GM18868 (cell line): ENCODE results near the gene C12orf42.
A peak's percentile ranks its signal among the peaks of the same experiment; 100 is the strongest.

Experiments used
- ATAC-seq: cut with Tn5 transposase; IDR thresholded peaks from one replicate; pipeline ENCODE4 v1.9.1; 2021; ENCODE audit warnings: mild to moderate bottlenecking, moderate library complexity; ENCODE audit not compliant: unreplicated experiment

Gene C12orf42

DNA sequence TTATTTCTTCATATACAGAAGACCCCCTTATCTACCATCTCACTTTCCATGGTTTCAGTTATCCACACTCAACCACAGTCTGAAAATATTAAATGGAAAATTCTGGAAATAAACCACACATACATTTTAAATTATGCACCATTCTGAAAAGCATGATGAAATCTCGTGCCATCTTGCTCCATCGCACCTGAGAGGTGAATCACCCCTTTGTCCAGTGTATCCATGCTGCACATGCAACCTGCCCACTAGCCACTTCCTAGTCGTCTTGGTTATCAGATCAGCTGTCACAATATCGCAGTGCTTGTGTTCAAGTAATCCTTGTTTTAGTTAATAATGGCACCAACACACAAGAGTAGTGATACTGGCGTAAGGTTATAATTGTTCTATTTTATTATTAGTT is 145.7 kb downstream of the C12orf42 start:
- no peak for ATAC-seq

DNA sequence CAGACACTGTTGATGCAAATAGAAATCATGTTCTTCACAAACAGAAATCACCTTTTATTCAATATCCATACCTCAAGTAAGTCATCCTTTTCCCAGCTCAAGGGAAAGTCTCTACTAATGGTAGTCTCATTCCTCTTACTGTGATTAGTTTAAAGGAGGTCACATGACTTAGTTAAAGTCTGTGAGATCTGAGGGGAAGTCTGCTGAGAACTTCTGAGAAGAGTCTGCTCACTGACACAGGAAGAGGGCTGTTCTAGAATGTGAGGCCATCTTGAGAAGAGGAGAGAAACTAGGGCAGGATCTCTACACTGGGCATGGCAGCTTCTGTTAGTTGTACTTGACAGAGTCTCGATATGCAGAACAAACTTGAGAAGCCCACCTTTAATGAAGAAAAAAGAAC is 146.8 kb downstream of the C12orf42 start:
- ATAC-seq = no peak

DNA sequence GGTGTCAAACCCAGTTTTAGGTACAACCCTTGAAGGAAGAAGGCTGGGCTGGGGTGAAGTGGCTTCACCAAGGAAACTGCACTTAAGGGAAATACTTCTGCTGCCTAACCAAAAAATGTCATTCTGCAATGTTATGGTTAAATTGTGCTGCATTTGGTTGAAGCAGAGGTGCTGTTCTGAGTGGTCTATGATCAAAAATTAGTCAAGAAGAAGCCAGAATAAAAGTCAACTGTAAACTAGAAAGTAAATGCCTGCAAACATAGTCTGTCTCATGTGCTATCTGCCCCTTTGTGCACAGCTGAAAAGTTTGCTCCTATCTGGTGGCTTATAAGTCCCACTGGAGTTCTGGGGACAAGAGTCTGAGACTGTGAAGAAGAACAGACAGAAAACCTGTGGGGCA is 158.8 kb downstream of the C12orf42 start:
- ATAC-seq = no peak

DNA sequence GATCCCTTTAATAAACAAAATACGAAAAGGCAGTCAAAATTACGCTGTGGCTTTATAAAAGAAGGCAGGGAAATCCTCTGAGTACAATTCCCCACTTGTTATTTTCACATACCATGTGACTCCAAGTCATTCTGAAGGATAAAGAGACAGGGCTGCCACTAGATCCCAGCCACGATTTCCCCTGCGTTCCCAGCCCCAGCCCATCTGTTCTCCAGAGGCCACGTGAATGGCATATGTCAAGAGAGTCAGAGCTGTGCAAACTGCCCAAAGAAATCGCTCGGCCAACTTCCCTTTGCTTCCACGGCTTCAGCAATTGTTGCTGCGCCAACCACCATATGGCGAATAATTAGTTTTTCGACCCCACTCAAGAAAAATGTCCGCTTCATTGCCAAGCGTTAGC is 161.3 kb downstream of the C12orf42 start:
- ATAC-seq = no peak

DNA sequence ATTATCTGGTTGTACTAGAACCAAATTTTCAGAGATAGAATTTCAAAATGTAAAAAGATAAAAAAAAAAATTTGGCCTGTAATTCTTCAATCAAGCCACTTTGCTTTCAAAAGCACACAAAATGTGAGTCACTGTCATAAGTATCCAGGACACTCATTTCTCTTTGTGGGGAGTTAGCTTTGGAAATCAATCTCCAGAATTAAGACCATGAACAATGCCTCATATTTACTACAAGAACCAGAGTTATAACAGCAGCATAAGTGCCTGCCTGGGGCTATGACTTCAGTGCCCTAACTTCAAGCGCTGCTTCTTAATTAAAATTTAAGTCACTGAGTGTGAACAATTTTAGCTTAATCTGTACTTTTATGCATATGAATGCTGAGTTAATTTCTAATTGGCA is 162.1 kb downstream of the C12orf42 start:
- ATAC-seq = no peak

GRCh38 chr12:103331643-103332042 is 164.1 kb downstream of the C12orf42 start:
- ATAC-seq = no peak

DNA sequence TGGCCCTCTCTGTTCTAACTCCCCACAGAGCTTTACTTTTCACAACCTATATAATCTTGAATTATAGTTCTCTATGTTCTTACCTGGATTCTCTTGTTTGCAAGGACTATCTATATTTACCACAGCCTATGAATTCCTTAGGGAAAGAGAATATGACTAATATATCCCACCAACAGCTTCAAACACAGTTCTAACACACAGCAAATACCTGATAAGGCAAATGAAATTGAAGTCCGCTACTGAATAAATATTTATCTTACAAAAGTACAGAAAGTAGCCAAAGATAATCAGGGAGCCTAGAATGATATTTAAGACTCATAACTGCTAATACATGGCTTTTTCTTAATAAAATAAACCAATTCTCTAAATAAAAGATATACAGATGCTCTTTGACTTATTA is 165.1 kb downstream of the C12orf42 start:
- no peak for ATAC-seq

DNA sequence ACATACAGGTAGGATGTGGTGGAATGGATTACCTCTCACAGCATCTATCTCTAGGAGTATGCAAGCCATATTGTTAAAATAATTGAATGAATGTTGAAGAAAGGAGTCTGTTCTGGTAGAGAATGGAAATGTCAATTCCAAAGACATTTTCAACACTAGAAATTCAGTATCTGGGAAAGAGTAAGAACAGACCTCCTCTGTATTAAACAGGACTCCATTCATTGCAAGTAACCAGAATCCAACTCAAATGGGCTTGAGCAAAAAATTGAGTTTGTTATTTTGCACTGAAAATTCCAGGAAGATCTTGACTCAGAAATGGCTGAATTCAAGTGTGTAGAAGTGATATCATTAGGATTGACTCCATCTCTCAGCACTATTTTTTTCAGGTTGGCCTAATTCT is 168.1 kb downstream of the C12orf42 start:
- no peak for ATAC-seq

GRCh38 chr12:103326190-103326589 is 169.6 kb downstream of the C12orf42 start:
- ATAC-seq = no peak

- no peak for ATAC-seq
These were observed 177.2 kb downstream of the C12orf42 start for GRCh38 chr12:103318566-103318965.

GRCh38 chr12:103317220-103317619 is 178.5 kb downstream of the C12orf42 start:
- no peak for ATAC-seq

- no peak for ATAC-seq
These were observed 181.0 kb downstream of the C12orf42 start for GRCh38 chr12:103314786-103315185.

GRCh38 chr12:103313894-103314293 is 181.9 kb downstream of the C12orf42 start:
- ATAC-seq = no peak

GRCh38 chr12:103312742-103313354 is 182.9 kb downstream of the C12orf42 start:
- ATAC-seq = no peak

DNA sequence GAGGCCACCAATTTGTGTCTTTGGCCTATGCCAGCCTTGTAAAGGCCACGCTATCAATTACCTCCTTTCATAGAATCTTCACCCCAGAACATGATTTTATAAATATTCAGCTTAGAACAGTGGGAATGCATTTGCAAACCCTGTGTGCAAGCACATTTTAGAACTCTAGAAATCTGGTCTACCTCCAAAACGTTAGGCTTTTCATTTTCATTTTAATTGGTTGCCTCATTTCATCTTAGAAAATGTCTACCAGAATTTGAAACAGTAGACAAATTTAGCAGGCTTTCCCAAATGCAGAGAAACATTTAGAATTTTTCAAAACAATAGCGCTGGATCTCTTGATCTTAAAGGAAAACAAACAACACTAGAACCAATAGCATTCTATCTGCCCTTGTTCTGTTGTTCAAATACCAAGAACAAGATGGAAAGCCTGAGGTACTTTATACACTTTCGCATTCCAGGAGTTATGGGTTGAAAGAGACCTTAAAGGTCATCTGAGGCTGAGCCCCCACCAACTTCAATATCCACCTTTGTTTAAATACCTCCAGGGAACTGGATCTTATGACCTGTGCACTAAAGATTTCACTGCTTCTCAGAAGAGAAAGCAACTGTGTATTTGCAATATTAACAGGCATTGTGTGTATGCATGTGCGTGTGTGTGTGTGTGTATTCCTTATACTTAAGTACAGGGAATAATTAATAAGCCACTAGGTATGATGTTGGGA is 185.1 kb downstream of the C12orf42 start:
- no peak for ATAC-seq

- no peak for ATAC-seq
These were observed 187.4 kb downstream of the C12orf42 start for GRCh38 chr12:103308396-103308795.

GRCh38 chr12:103303484-103303883 is 192.3 kb downstream of the C12orf42 start:
- ATAC-seq = no peak

DNA sequence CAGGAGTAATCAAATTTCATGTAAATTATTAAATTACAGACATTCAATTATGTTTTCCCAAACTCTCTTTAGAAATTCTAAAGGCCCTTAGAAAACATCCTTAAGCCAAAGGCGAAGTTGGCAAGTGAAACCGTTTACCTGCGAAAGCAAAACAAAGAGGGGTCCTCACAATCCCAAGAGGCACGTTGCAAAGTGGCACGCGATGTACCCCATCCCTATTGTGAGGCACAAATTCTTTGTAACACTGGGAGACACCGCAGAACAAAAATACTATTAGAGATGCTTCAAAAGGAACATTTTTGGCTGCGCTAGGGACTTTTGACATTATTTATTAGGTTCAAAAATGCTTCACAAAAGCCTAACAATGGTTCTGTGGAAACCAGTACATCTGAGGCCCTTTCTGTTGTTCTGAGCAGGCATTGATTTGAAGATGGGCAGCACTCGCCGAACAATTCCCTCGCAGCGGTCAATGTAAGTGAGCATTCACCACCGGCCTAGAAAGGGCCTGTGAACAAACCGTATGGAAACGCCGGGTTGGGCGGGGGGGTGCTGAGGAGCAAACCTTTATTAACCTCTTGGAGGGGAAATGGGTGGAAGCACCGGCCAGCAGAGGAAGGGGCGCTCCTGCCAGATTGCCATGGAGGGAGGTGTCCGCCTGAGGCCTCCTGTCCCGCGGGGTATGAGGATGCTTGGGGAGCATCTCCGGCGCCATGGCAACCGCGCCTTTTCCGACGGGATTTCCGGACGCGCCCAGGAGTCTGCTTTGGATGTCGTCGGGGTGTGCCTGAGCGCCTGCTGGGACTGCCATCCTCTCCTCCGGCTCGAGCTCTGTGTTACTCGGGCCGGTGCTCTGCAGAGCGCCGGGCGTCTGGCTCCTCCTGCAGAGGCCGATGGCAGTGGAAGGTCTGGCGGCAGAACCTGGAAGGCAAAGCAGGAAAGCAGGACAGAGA is 193.9 kb downstream of the C12orf42 start:
- ATAC-seq = no peak

- no peak for ATAC-seq
These were observed 207.8 kb downstream of the C12orf42 start for GRCh38 chr12:103288016-103288415.

GRCh38 chr12:103282124-103282523 is 213.6 kb downstream of the C12orf42 start:
- ATAC-seq = no peak

DNA sequence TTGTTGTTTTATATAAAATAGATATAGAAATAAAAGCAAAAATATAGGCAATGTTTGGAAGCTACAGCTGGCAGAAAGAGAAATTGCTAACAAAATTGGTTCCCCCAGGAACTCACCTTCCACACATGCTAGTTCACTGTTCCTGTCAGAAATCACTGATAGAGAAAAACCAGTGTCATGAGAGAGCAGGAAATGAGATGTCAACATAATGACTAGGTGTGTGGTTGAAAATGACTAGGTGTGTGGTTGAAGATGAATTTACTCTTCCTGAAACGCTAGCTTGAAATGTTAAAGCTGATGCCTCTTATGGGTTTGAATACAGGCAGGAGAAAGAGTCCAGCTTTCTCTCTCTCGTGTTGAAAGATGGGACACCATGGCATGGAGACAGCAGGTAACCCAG is 216.3 kb downstream of the C12orf42 start:
- peak; percentile 96 for ATAC-seq

DNA sequence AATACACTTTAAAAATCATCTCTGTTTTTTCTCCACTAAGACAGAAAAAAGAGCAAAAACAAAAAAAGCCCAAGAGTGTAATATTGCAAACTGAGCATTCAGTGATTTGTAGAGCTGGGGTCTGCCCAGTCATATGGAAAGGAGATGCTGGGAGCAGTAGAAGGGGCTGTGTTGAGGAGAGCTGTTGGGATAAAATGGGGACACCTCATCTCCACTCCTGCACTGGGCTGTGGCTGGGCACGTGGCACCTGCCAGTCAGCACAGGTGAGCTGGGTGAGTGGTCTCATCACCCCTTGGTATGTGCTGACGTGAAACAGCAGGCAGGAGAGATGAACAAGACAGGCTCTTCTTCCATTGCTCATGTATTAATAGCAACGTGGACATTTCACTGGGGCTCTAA is 217.4 kb downstream of the C12orf42 start:
- no peak for ATAC-seq
